Trophoblast cell (in vitro differentiated cells and primary cell): Measurements from ENCODE around the gene HEMK1.

ENCODE experiments used
- DNase-seq, 2 donors: peaks; one replicate each; pipeline ENCODE4 v3.0.0-alpha.2; 2016
- H2AFZ ChIP-seq: 2 replicates; pipeline ENCODE4 v1.6.1; 2013; ENCODE audit warnings: low read length, moderate library complexity, mild to moderate bottlenecking; ENCODE audit not compliant: insufficient read depth, poor library complexity
- H2AK5ac ChIP-seq: 2 replicates; pipeline ENCODE4 v1.6.1; 2013; ENCODE audit warnings: mild to moderate bottlenecking, low read length
- H2BK120ac ChIP-seq: 2 replicates; pipeline ENCODE4 v1.6.1; 2013; ENCODE audit warnings: low read length, mild to moderate bottlenecking, moderate library complexity; ENCODE audit not compliant: insufficient read depth, poor library complexity
- H2BK12ac ChIP-seq: 2 replicates; pipeline ENCODE4 v1.6.1; 2013; ENCODE audit warnings: mild to moderate bottlenecking, low read length, moderate library complexity
- H2BK5ac ChIP-seq: 2 replicates; pipeline ENCODE4 v1.6.1; 2013; ENCODE audit warnings: low read length, low read depth, moderate library complexity, mild to moderate bottlenecking; ENCODE audit not compliant: poor library complexity
- H3K14ac ChIP-seq: 2 replicates; pipeline ENCODE4 v1.6.1; 2013; ENCODE audit warnings: mild to moderate bottlenecking, low read length
- H3K18ac ChIP-seq: 2 replicates; pipeline ENCODE4 v1.6.1; 2013; ENCODE audit warnings: mild to moderate bottlenecking, low read length
- H3K23ac ChIP-seq: 2 replicates; pipeline ENCODE4 v1.6.1; 2013; ENCODE audit warnings: low read length
- H3K27ac ChIP-seq: 2 replicates; pipeline ENCODE4 v1.5.1; 2013; ENCODE audit warnings: low read depth, mild to moderate bottlenecking, inconsistent platforms, low read length, moderate library complexity
- H3K27me3 ChIP-seq: 2 replicates; pipeline ENCODE4 v1.6.1; 2013; ENCODE audit warnings: inconsistent platforms, mild to moderate bottlenecking, low read length, moderate library complexity; ENCODE audit not compliant: insufficient read depth
- H3K36me3 ChIP-seq, 2 experiments: 1 replicate in 1 of 2; 2 replicates in 1 of 2; pipeline ENCODE4 v1.6.1; 2013; ENCODE audit warnings: low read length in 2 of 2, mild to moderate bottlenecking in 2 of 2, moderate library complexity in 1 of 2; ENCODE audit not compliant: insufficient read depth in 2 of 2, control insufficient read depth in 1 of 2
- H3K4ac ChIP-seq: 2 replicates; pipeline ENCODE4 v1.6.1; 2013; ENCODE audit warnings: low read depth, mild to moderate bottlenecking, low read length, moderate library complexity
- H3K4me1 ChIP-seq, 2 experiments: 1 replicate in 1 of 2; 2 replicates in 1 of 2; pipeline ENCODE4 v1.6.1; 2013; ENCODE audit warnings: low read length in 2 of 2, mild to moderate bottlenecking in 2 of 2, moderate library complexity in 1 of 2; ENCODE audit not compliant: insufficient read depth in 2 of 2, control insufficient read depth in 1 of 2
- H3K4me2 ChIP-seq: 2 replicates; pipeline ENCODE4 v1.6.1; 2013; ENCODE audit warnings: inconsistent platforms, mild to moderate bottlenecking, low read length, moderate library complexity
- H3K4me3 ChIP-seq: 2 replicates; pipeline ENCODE4 v1.5.1; 2013; ENCODE audit warnings: mild to moderate bottlenecking, low read depth, low read length, inconsistent platforms
- H3K79me1 ChIP-seq: one replicate; pipeline ENCODE4 v1.6.1; 2013; ENCODE audit warnings: low read length
- H3K79me2 ChIP-seq: 2 replicates; pipeline ENCODE4 v1.6.1; 2013; ENCODE audit warnings: low read length, mild to moderate bottlenecking; ENCODE audit not compliant: control insufficient read depth, insufficient read depth, poor library complexity
- H3K9ac ChIP-seq: 2 replicates; pipeline ENCODE4 v1.6.1; 2013; ENCODE audit warnings: mild to moderate bottlenecking, low read length
- H3K9me3 ChIP-seq: 2 replicates; pipeline ENCODE4 v1.6.1; 2013; ENCODE audit warnings: low read depth, mild to moderate bottlenecking, control low read depth, inconsistent platforms, low read length; ENCODE audit not compliant: insufficient read depth
- H4K12ac ChIP-seq: 2 replicates; pipeline ENCODE4 v1.6.1; 2013; ENCODE audit warnings: low read depth, mild to moderate bottlenecking, low read length, moderate library complexity
- H4K8ac ChIP-seq: 2 replicates; pipeline ENCODE4 v1.6.1; 2013; ENCODE audit warnings: low read depth, mild to moderate bottlenecking, low read length, moderate library complexity
- H4K91ac ChIP-seq: one replicate; pipeline ENCODE4 v1.6.1; 2013; ENCODE audit warnings: low read depth, mild to moderate bottlenecking, low read length, moderate library complexity
- WGBS: extraction: QIAGEN DNeasy Blood & Tissue Kit; methylation state at CpG from one replicate; pipeline ENCODE4 v1.1.7; 2013; ENCODE audit warnings: missing lambda C conversion rate; ENCODE audit not compliant: insufficient read length, insufficient coverage; ENCODE audit errors: extremely low coverage; 5-methylcytosine and 5-hydroxymethylcytosine counted together

HEMK1 gene

DNA sequence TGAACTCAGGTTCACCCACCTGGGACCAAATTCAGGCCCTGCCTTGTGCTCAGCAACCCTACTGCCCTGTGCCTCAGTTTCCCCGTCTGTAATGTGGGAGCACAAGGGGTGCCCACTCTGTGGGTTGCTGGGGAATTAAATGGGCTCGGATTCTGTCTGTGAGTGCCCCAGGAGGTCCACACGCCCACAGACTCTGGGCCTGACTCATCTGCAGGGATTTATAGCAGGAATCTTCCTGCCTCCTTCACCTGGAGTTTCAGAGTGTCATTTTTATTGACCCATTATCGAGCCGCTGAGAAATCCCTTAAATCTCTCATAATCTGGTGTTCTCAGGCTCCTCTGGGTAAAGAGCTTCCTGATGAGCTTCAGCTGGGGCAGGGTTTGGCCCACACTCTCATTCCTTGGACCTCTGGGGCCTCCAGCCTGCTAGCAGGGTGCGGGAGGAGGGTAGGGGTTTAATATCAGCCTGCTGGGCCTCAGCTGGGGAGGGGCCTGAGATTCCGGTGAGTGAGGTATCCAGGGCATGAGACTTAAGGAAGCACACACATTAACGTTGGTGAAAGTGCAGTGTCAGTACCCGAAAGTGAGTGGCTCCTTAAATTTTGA is 18.2 kb upstream of the HEMK1 start:
- H4K12ac ChIP-seq = no peak overlapping the region
- no peak overlapping the region for H3K23ac ChIP-seq
- no peaks in the 10 kb centered on the region for H3K79me2 ChIP-seq
- no peak overlapping the region for H2BK12ac ChIP-seq
- no peaks in the 10 kb centered on the region for H3K27me3 ChIP-seq
- H3K36me3 ChIP-seq = no peaks in the 10 kb centered on the region
- no peak overlapping the region for H4K8ac ChIP-seq
- no peak overlapping the region for H2BK120ac ChIP-seq
- no peak overlapping the region for H2AK5ac ChIP-seq
- H3K9ac ChIP-seq = no peak overlapping the region
- no peak overlapping the region for H4K91ac ChIP-seq
- no peak overlapping the region for H2AFZ ChIP-seq
- no peak for DNase-seq
- H3K79me1 ChIP-seq = no peaks in the 10 kb centered on the region
- H3K4me3 ChIP-seq = no peak overlapping the region
- no peak overlapping the region for H3K4ac ChIP-seq
- no peak overlapping the region for H2BK5ac ChIP-seq
- H3K9me3 ChIP-seq = no peaks in the 10 kb centered on the region
- H3K14ac ChIP-seq = no peak overlapping the region
- H3K27ac ChIP-seq = no peak overlapping the region
- H3K4me2 ChIP-seq = no peak overlapping the region
- WGBS = no CpG with 5 or more reads among the region's 9 CpGs
- no peaks in the 10 kb centered on the region for H3K4me1 ChIP-seq
- no peak overlapping the region for H3K18ac ChIP-seq

DNA sequence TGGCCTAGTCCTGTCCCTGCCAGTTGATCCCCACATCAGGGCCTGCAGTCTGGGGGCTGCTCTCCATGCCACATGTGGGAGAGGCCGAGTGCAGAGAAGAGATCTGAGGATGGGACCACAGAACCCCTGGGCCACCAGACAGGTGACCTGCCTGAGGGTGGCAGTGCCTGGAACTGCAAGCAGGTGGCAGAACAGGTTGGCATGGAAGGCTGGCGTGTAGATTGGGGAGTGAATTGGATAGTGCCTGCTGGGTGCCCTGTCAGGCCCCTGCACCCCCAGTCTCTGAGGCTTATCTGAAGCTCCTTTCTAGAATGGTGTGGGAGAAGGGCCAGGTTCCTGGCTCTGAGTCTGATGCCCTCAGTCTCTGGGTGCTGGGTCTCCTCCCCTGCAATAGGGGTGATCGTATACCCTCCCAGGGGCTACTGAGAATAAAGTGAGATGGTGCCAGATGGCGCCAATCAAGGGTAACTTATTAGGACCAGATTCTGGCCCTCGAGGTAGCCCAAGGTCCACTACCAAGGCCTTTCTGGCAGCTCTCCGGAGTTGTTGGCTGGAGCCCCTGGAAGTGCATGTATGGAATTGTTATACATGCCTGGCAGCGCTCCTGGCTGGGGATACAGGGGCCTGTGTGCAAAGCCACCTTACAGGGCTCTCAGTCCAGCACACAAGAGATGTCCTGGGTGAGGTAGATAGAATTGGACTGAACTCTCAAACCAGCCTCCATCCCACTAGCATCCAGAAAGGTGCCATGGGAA is 17.5 kb upstream of the HEMK1 start:
- H3K14ac ChIP-seq = no peak overlapping the region
- no peaks in the 10 kb centered on the region for H3K27me3 ChIP-seq
- H4K91ac ChIP-seq = no peak overlapping the region
- H3K9me3 ChIP-seq = no peaks in the 10 kb centered on the region
- no peak overlapping the region for H3K9ac ChIP-seq
- H2AFZ ChIP-seq = no peak overlapping the region
- H3K27ac ChIP-seq = no peak overlapping the region
- H3K18ac ChIP-seq = no peak overlapping the region
- H3K23ac ChIP-seq = no peak overlapping the region
- no peaks in the 10 kb centered on the region for H3K4me1 ChIP-seq
- no peak overlapping the region for H3K4me2 ChIP-seq
- no CpG with 5 or more reads among the region's 7 CpGs for WGBS
- no peak overlapping the region for H2AK5ac ChIP-seq
- no peak overlapping the region for H2BK5ac ChIP-seq
- no peak for DNase-seq
- H3K36me3 ChIP-seq = no peaks in the 10 kb centered on the region
- no peak overlapping the region for H2BK120ac ChIP-seq
- H3K4me3 ChIP-seq = no peak overlapping the region
- H3K79me2 ChIP-seq = no peaks in the 10 kb centered on the region
- no peak overlapping the region for H2BK12ac ChIP-seq
- no peaks in the 10 kb centered on the region for H3K79me1 ChIP-seq
- H4K12ac ChIP-seq = no peak overlapping the region
- no peak overlapping the region for H3K4ac ChIP-seq
- H4K8ac ChIP-seq = no peak overlapping the region

DNA sequence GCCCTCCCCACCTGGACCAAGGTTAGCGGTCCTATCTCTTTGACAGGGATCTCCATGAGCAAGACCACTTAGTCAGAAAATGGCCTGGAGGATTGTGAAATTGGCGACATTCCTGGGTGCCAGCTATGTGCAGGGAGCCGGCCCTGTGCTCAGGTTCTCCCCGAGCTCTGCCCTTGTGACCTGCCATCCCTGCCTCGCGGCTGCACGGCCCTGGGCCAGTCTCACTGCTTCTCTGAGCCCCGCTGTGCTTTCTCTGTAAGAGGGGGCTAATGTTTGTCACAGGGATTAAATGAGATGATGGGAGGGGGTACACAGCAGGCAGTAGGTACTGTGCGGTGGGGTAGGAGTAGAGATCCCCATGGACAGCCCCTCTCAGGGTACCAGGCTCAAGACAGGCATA is 16.7 kb upstream of the HEMK1 start:
- Histone ChIP-seq H3K79me2 (no peaks in the 10 kb centered on the region), H3K4me1 (no peaks in the 10 kb centered on the region), H4K91ac (no peak overlapping the region), H3K4me3 (no peak overlapping the region), H2AK5ac (no peak overlapping the region), H4K8ac (no peak overlapping the region), H3K14ac (no peak overlapping the region), H3K79me1 (no peaks in the 10 kb centered on the region), H3K9me3 (no peaks in the 10 kb centered on the region), H3K27ac (no peak overlapping the region), H2BK120ac (no peak overlapping the region), H2BK5ac (no peak overlapping the region), H3K9ac (no peak overlapping the region), H2BK12ac (no peak overlapping the region), H4K12ac (no peak overlapping the region), H2AFZ (no peak overlapping the region), H3K4ac (no peak overlapping the region), H3K23ac (no peak overlapping the region), H3K36me3 (no peaks in the 10 kb centered on the region), H3K27me3 (no peaks in the 10 kb centered on the region), H3K18ac (no peak overlapping the region), H3K4me2 (no peak overlapping the region)
- WGBS = no CpG with 5 or more reads among the region's 9 CpGs
- DNase-seq = no peak

GRCh38 chr3:50554553-50554952 is 14.8 kb upstream of the HEMK1 start:
- H4K8ac ChIP-seq = no peak overlapping the region
- H3K79me1 ChIP-seq = no peaks in the 10 kb centered on the region
- H3K23ac ChIP-seq = no peak overlapping the region
- no peak overlapping the region for H3K18ac ChIP-seq
- no peak overlapping the region for H3K14ac ChIP-seq
- DNase-seq = no peak
- H3K9ac ChIP-seq = no peak overlapping the region
- H3K9me3 ChIP-seq = no peaks in the 10 kb centered on the region
- H2BK12ac ChIP-seq = no peak overlapping the region
- H2BK5ac ChIP-seq = no peak overlapping the region
- no peak overlapping the region for H4K12ac ChIP-seq
- no peak overlapping the region for H2BK120ac ChIP-seq
- no peaks in the 10 kb centered on the region for H3K27me3 ChIP-seq
- no peaks in the 10 kb centered on the region for H3K4me1 ChIP-seq
- no peaks in the 10 kb centered on the region for H3K36me3 ChIP-seq
- H3K4me2 ChIP-seq = no peak overlapping the region
- no peak overlapping the region for H3K4me3 ChIP-seq
- WGBS = no CpG with 5 or more reads among the region's 5 CpGs
- no peak overlapping the region for H4K91ac ChIP-seq
- H2AFZ ChIP-seq = no peak overlapping the region
- H3K4ac ChIP-seq = no peak overlapping the region
- H3K27ac ChIP-seq = no peak overlapping the region
- no peaks in the 10 kb centered on the region for H3K79me2 ChIP-seq
- no peak overlapping the region for H2AK5ac ChIP-seq
